DLD1 (cell line): Measurements from ENCODE around the gene VCP.

ENCODE experiments used
- in situ Hi-C: cut with HindIII; loops from 2 replicates; pipeline ENCODE4 v1.10.0; 2017; ENCODE audit warnings: low sequenced_read_pairs

VCP gene

GRCh38 chr9:35103660-35104191, 31.3 kb upstream of the VCP start:
- in situ Hi-C loops = no loop called here

- in situ Hi-C loops = no loop called here
Observed at GRCh38 chr9:35102769-35103659, 30.6 kb upstream of the VCP start, which contains the start of gene STOML2. Gene STOML2 (minus strand): TSS chr9:35103131. CDS start chr9:35103094, 37 bp downstream.

GRCh38 chr9:35102465-35102768, 30.0 kb upstream of the VCP start:
- in situ Hi-C loops = no loop called here

GRCh38 chr9:35097573-35097972, 25.1 kb upstream of the VCP start:
- in situ Hi-C loops = no loop called here

GRCh38 chr9:35096035-35096849, 23.8 kb upstream of the VCP start, which contains the start of gene PIGO:
Gene PIGO (minus strand): TSS chr9:35096591. CDS start chr9:35095565, 1,026 bp downstream.
- in situ Hi-C loops = no loop called here

- in situ Hi-C loops = no loop called here
Observed at GRCh38 chr9:35091536-35091935, 19.1 kb upstream of the VCP start.

- in situ Hi-C loops = no loop called here
Observed at GRCh38 chr9:35089434-35089833, 17.0 kb upstream of the VCP start.

- in situ Hi-C loops = no loop called here
Observed at GRCh38 chr9:35085078-35085477, 12.7 kb upstream of the VCP start.

GRCh38 chr9:35079426-35080341, 7.3 kb upstream of the VCP start, which contains the start of gene FANCG:
Gene FANCG (minus strand): TSS chr9:35079942. CDS start chr9:35079524, 418 bp downstream.
- in situ Hi-C loops = no loop called here

GRCh38 chr9:35079041-35079425, 6.6 kb upstream of the VCP start:
- in situ Hi-C loops = no loop called here

GRCh38 chr9:35078066-35078465, 5.6 kb upstream of the VCP start:
- in situ Hi-C loops = no loop called here

- in situ Hi-C loops = no loop called here
Observed at GRCh38 chr9:35076848-35077247, 4.4 kb upstream of the VCP start.

- in situ Hi-C loops = no loop called here
Observed at GRCh38 chr9:35075358-35075757, 2.9 kb upstream of the VCP start.

- in situ Hi-C loops = no loop called here
Observed at GRCh38 chr9:35074791-35075190, 2.4 kb upstream of the VCP start.

- in situ Hi-C loops = no loop called here
Observed at GRCh38 chr9:35074141-35074540, 1.7 kb upstream of the VCP start.

- in situ Hi-C loops = no loop called here
Observed at GRCh38 chr9:35073279-35073612, 821 bp upstream of the VCP start.

GRCh38 chr9:35071814-35072460, 488 bp downstream of the VCP start:
- in situ Hi-C loops = no loop called here

GRCh38 chr9:35070823-35071813, 1.3 kb downstream of the VCP start:
- in situ Hi-C loops = no loop called here

- in situ Hi-C loops = no loop called here
Observed at GRCh38 chr9:35069020-35069419, 3.4 kb downstream of the VCP start.
